ENCODE results near the gene TPRG1L. TPM values are rescaled to one million over a fixed set of nuclear protein-coding genes. Genes with fewer than 3 reads are reported as not detected.
A peak's percentile ranks its signal among the peaks of the same experiment; 100 is the strongest.

TPRG1L gene
- total and polyA plus RNA-seq, 10 of the 15 experiments (the other 5 are each of a cell fraction or from before 2014, with no cell fraction given), result 1.5 to 16.5 (median 8.0) TPM

DNA sequence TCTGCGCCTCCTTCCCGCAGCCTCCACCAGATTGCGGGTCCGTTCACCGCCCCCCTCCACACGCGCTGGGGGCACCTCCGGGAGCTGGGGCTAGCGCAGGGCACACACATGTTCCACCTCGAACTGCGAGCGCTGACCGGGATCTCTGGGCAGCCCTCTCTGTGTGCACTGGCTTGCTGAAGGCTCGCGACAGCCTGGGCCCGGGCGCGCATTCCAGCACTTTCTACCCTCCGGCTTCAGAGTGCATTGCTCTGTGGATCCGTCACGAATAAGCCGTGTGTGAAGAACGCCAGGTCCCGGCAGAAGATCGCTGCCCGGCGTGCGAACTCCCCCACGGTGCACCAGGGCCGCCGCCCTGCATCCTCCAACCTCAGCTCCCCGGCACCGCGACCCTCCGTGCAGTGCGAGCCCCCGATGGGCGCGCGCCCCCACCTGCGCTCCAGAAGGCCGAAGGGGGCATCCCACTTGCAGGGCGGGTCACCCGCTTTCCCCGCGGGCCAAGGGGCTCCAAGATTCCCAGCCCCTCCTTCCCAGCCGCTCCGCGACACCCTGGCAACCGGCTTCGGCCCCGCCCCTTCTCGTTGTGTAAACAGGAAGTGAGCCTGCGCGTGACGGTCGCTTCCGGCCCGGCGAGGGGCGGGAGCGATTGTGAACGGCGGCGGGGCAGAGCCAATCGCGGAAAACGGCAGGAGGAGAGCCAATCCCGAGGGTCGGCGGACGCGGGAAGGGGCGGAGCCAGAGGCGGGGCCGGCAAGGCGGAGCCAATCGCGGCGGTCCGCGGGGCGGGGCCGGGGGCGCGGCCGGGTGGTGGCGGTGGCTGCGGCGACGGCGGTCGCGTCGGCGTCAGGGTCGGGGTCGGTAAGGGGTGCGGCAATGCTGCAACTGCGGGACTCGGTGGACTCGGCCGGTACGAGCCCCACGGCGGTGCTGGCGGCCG lies at the start of gene TPRG1L (continued):
- peak; percentile 45 for TF ChIP-seq E4F1 (IDR thresholded peaks at IDR 0.05; ENCODE audit: borderline replicate concordance, partially characterized antibody)
- peak; percentile 55; the same call in 1 of the 2 replicates for TF ChIP-seq LARP7 (IDR thresholded peaks at IDR 0.05)
- no peak for TF ChIP-seq ETV6 (conservative IDR thresholded peaks at IDR 0.05 in 1 of 2, IDR thresholded peaks at IDR 0.05 in 1 of 2; ENCODE audit: borderline replicate concordance in 1 of 2, low read depth in 1 of 2)
- TF ChIP-seq RELA (IDR thresholded peaks at IDR 0.05; ENCODE audit: borderline replicate concordance, partially characterized antibody), result no peak
- TF ChIP-seq MTA2 (IDR thresholded peaks at IDR 0.05; ENCODE audit: low read depth), result no peak
- no peak for TF ChIP-seq WRNIP1 (IDR thresholded peaks at IDR 0.05; ENCODE audit: borderline replicate concordance, low read depth, low read length)
- TF ChIP-seq MAX (IDR thresholded peaks at IDR 0.05; ENCODE audit: low read depth, low read length), result peak; percentile 91
- TF ChIP-seq SPI1 (IDR thresholded peaks at IDR 0.05; ENCODE audit: borderline replicate concordance, insufficient read depth, low read depth, low read length), result peak; percentile 68; the same call in 1 of the 2 replicates
- TF ChIP-seq TCF3 (IDR thresholded peaks at IDR 0.05; ENCODE audit: borderline replicate concordance, insufficient read depth, low read depth, low read length), result no peak
- TF ChIP-seq, protein P1, sequence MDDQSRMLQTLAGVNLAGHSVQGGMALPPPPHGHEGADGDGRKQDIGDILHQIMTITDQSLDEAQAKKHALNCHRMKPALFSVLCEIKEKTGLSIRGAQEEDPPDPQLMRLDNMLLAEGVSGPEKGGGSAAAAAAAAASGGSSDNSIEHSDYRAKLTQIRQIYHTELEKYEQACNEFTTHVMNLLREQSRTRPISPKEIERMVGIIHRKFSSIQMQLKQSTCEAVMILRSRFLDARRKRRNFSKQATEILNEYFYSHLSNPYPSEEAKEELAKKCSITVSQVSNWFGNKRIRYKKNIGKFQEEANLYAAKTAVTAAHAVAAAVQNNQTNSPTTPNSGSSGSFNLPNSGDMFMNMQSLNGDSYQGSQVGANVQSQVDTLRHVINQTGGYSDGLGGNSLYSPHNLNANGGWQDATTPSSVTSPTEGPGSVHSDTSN (IDR thresholded peaks at IDR 0.05; ENCODE audit: insufficient replicate concordance, low read depth, low read length), result peak; percentile 93
- TF ChIP-seq MEF2A (IDR thresholded peaks at IDR 0.05; ENCODE audit: insufficient read depth, low read depth, low read length), result no peak
- peak; percentile 83 for TF ChIP-seq CREB1 (IDR thresholded peaks at IDR 0.05; ENCODE audit: low read depth)
- no peak for TF ChIP-seq ZNF384 (IDR thresholded peaks at IDR 0.05; ENCODE audit: borderline replicate concordance, low read depth, low read length)
- TF ChIP-seq, protein P2, sequence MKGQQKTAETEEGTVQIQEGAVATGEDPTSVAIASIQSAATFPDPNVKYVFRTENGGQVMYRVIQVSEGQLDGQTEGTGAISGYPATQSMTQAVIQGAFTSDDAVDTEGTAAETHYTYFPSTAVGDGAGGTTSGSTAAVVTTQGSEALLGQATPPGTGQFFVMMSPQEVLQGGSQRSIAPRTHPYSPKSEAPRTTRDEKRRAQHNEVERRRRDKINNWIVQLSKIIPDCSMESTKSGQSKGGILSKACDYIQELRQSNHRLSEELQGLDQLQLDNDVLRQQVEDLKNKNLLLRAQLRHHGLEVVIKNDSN (IDR thresholded peaks at IDR 0.05; ENCODE audit: borderline replicate concordance, extremely low read length, insufficient read depth, low read depth, low read length), result peak; percentile 72
- TF ChIP-seq CREM (IDR thresholded peaks at IDR 0.05; ENCODE audit: low read depth), result peak; percentile 77
- TF ChIP-seq HDAC2 (IDR thresholded peaks at IDR 0.05), result no peak
- peak; percentile 55; the same call in 1 of the 2 replicates for TF ChIP-seq BMI1 (IDR thresholded peaks at IDR 0.05; ENCODE audit: borderline replicate concordance)
- TF ChIP-seq RFX5 (IDR thresholded peaks at IDR 0.05; ENCODE audit: low read depth, low read length), result peak; percentile 4; the same call in 1 of the 2 replicates
- TF ChIP-seq ZNF217 (IDR thresholded peaks at IDR 0.05), result no peak
- TF ChIP-seq IRF4 (IDR thresholded peaks at IDR 0.05; ENCODE audit: low read depth, low read length), result no peak

Data from GM12878 (cell line).